ENCODE measurements around the gene DYNLRB1.
A peak's percentile ranks its signal among the peaks of the same experiment; 100 is the strongest.

The DYNLRB1 gene

GRCh38 chr20:34558320-34559218 lies 42.3 kb downstream of the DYNLRB1 start, which contains the start of gene MAP1LC3A:
Gene MAP1LC3A (plus strand): TSS chr20:34558718. CDS start chr20:34558869, 151 bp downstream.
- DNase-seq (ENCODE audit: low read depth, low spot score): peak; percentile 96

GRCh38 chr20:34559311-34560140 lies 43.3 kb downstream of the DYNLRB1 start:
- no peak for DNase-seq (ENCODE audit: low read depth, low spot score)

- no peak for DNase-seq (ENCODE audit: low read depth, low spot score)
Observed at GRCh38 chr20:34560141-34560523, 43.9 kb downstream of the DYNLRB1 start.

GRCh38 chr20:34560614-34561013 lies 44.4 kb downstream of the DYNLRB1 start:
- DNase-seq (ENCODE audit: low read depth, low spot score): no peak

- no peak for DNase-seq (ENCODE audit: low read depth, low spot score)
Observed at GRCh38 chr20:34561661-34562060, 45.4 kb downstream of the DYNLRB1 start.

- peak; percentile 45 for DNase-seq (ENCODE audit: low read depth, low spot score)
Observed at GRCh38 chr20:34562641-34563040, 46.4 kb downstream of the DYNLRB1 start.

GRCh38 chr20:34564833-34565232 lies 48.6 kb downstream of the DYNLRB1 start:
- DNase-seq (ENCODE audit: low read depth, low spot score): no peak

GRCh38 chr20:34566978-34567891 lies 51.0 kb downstream of the DYNLRB1 start:
- DNase-seq (ENCODE audit: low read depth, low spot score): no peak

GRCh38 chr20:34567892-34568865 lies 52.0 kb downstream of the DYNLRB1 start:
- peak; percentile 89 for DNase-seq (ENCODE audit: low read depth, low spot score)

GRCh38 chr20:34569598-34569997 lies 53.4 kb downstream of the DYNLRB1 start:
- no peak for DNase-seq (ENCODE audit: low read depth, low spot score)

- DNase-seq (ENCODE audit: low read depth, low spot score): peak; percentile 39
Observed at GRCh38 chr20:34570859-34571306, 54.7 kb downstream of the DYNLRB1 start.

- DNase-seq (ENCODE audit: low read depth, low spot score): no peak
Observed at GRCh38 chr20:34571753-34572152, 55.5 kb downstream of the DYNLRB1 start.

GRCh38 chr20:34573541-34574300 lies 57.5 kb downstream of the DYNLRB1 start:
- DNase-seq (ENCODE audit: low read depth, low spot score): no peak

GRCh38 chr20:34574426-34574825 lies 58.2 kb downstream of the DYNLRB1 start:
- DNase-seq (ENCODE audit: low read depth, low spot score): no peak

- no peak for DNase-seq (ENCODE audit: low read depth, low spot score)
Observed at GRCh38 chr20:34574861-34575260, 58.6 kb downstream of the DYNLRB1 start.

GRCh38 chr20:34575271-34575670 lies 59.0 kb downstream of the DYNLRB1 start:
- DNase-seq (ENCODE audit: low read depth, low spot score): no peak

GRCh38 chr20:34575756-34576155 lies 59.5 kb downstream of the DYNLRB1 start:
- no peak for DNase-seq (ENCODE audit: low read depth, low spot score)

- no peak for DNase-seq (ENCODE audit: low read depth, low spot score)
Observed at GRCh38 chr20:34577061-34577460, 60.8 kb downstream of the DYNLRB1 start.

- no peak for DNase-seq (ENCODE audit: low read depth, low spot score)
Observed at GRCh38 chr20:34578025-34578424, 61.8 kb downstream of the DYNLRB1 start.

All from ELF-1 (cell line).